ENCODE measurements around the gene VASP.

Gene VASP

GRCh38 chr19:45515807-45516401, 8.6 kb downstream of the VASP start:
- no peak for DNase-seq

DNA sequence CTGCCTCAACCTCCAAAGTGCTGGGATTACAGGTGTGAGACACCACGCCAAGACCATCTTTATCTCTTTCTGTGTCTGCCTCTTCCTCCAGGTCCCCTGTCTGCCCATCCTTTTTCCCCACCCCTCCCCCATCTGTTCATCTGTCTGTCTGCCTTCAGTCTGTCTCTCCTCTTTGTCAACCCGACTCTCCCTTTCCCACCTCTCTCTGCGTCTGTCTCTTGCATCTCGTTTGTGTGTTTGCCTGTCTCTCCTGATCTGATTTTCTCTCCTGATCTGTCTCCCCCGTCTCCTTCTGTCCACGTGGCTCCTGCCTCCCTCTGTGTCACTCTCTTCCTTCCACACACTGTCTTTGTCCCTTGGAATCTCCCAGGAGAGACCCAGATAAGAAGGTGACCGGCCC, 10.0 kb downstream of the VASP start:
- no peak for DNase-seq

- no peak for DNase-seq
Observed at GRCh38 chr19:45517641-45518468, 10.6 kb downstream of the VASP start.

DNA sequence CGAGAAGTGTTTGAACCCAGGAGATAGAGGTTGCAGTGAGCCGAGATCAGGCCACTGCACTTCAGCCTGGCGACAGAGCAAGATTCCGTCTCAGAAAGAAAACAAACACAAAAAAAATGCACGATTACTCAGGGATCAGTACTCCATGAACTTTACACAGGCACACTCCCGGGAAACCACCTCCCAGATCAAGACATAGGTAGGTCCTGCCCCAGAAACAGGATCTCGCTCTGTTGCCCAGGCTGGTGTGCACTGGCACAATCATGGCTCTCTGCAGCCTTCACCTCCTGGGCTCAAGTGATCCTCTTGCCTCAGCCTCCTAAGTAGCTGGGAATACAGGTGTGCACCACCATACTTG, 11.2 kb downstream of the VASP start:
- no peak for DNase-seq

- DNase-seq, result no peak
Observed at GRCh38 chr19:45522010-45522941, 15.0 kb downstream of the VASP start.

DNA sequence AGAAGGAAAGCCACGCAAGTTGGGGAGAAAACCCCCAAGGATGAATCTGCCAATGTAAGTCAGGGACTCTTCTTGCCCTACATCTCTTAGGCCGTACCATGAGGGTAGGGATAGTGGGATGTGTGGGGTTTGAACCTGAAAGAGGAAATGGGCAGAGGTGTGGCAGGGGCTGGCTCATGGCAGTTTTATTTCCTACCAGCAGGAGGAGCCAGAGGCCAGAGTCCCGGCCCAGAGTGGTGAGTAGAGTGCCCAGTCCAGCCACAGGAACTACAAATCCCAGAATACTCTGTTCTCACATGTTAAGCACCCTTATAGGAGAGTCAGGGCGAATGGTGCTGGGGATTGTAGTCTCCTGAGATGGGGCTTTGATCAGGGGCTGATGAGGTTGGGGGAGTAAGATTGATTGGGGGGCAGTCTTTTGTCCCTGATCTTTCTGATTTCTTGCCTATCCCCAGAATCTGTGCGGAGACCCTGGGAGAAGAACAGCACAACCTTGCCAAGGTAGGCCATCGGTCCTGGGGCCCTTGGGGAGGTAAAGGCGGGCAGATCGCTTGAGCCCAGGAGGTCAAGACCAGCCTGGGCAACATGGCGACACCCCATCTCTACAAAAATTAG, 16.5 kb downstream of the VASP start:
- peak; percentile 71 for DNase-seq

DNA sequence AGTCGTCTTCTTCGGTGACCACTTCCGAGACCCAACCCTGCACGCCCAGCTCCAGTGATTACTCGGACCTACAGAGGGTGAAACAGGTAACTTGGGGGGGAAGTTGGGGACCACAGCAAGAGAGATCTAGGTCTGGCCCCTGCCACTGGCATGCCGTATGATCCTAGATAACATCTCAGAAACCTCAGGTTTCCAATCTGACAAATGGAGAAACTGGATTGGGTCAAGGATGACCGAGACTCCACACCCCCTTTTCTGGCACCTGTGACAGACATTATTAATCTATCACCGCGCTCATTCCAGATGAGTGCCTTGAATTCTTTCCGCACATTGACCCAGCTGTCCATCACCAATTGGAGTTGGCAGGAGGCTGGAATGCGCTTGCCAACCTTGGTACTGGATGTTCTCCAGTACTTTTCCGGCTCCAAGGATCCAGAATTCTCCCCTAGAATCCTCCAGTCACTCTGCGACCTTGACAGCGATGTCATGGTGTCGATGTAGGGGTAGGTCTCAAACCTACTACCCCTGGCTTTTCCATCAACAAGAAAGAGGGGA, 17.4 kb downstream of the VASP start:
- DNase-seq, result no peak

GRCh38 chr19:45526143-45526542, 18.9 kb downstream of the VASP start:
- peak; percentile 57 for DNase-seq

DNA sequence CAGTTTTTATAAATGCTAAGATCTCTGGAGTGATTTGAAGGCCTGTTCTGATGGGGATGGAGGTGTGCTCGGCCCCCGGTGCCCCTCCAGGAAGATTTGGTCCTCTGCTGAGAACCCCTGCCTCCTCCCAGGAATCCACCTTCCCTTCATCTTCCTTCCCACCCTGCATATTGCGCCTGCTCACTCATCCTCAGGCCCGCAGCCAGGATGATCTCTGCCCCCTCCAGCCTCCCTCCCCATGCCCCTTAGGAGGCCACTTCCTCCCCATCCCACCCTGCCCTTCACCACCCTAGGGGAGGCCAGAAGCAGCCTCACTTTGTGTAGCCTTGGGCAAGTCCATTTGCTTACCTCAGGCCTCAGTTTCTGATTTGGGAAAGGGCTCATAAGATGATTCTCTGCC, 19.7 kb downstream of the VASP start:
- DNase-seq, result no peak

DNA sequence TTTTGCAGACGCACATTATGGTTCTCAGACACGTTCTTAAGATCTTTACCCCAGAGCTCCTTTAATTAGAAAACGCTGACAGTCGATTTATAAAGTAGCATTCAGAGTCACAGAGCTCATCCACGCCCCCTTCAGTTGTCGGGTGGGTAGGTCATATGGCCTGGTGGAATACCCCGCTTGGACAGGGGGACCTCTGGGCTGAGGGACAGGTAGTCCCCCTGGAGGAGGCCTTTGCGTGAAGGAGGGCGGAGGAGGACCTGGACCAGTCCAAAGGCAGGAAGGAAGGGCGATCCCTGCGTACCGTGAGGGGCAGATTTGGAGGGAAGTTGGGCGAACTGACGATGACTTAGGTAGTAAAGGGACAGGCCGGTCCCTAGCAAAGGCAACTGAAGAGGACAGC, 20.5 kb downstream of the VASP start:
- no peak for DNase-seq

DNA sequence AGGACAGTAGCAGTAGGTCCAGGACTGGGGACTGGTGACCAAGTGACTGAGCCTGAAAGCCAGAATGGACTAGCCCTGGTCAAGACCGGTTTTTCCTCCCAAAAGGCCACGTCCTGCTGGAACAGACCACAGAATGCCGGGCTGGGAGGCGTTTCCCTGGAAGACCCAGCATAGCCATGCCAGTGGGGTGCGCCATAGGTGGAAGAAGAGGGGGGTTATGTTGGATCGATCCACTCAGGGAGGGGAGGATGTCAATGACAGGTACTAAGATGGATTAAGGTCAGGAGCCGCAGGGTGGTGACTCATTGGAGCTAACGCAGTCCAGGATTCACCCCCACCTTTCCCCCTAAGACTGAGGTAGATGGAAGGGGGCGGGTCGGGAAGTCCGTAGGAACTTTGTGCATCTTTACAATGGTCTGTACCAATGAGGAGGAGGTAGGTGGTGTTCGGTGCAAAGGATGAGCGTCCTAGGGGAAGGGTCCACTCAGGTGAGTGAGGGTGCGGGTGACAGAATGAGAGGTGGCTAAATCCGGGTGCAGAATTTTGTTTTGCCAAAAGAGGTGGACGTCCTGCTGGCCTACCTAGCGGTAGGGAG, 21.0 kb downstream of the VASP start:
- DNase-seq, result no peak

GRCh38 chr19:45528744-45529419, 21.6 kb downstream of the VASP start:
- no peak for DNase-seq

GRCh38 chr19:45529420-45529785, 22.1 kb downstream of the VASP start:
- DNase-seq, result no peak

DNA sequence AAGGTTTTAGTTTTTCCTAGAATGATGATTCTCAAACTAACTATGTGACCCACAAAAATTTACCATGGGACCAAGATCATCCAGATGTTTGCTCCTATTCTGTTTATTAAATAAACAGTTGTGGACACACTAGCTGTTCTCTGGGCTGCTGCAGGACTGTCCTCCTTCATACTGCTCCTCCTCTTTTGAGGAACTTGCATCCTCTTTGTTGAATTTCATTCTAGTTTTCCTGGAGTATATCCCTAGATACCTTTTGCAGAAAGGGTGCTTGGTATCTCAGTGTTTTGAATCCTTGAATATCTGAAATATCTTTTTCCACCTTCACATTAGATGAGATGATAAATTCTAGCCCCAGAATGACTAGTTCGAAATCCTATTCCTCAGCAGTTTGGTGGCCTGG, 24.1 kb downstream of the VASP start:
- no peak for DNase-seq

DNA sequence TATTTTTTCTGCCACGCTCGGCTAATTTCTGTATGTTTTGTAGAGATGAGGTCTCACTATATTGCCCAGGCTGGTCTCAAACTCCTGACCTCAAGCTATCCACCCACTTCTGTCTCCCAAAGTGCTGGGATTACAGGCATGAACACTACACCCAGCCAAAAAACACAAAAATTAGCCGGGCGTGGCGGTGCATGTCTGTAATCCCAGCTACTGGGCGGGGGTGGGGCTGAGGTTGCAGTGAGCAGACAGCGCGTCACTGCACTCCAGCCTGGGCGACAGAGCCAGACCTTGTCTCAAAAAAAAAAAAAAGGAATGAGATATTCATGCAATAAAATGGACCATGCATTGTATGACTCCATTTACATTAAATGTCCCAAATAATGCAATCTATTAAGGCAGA, 32.2 kb downstream of the VASP start:
- no peak for DNase-seq

- DNase-seq, result no peak
Observed at GRCh38 chr19:45542234-45542668, 35.0 kb downstream of the VASP start.

DNA sequence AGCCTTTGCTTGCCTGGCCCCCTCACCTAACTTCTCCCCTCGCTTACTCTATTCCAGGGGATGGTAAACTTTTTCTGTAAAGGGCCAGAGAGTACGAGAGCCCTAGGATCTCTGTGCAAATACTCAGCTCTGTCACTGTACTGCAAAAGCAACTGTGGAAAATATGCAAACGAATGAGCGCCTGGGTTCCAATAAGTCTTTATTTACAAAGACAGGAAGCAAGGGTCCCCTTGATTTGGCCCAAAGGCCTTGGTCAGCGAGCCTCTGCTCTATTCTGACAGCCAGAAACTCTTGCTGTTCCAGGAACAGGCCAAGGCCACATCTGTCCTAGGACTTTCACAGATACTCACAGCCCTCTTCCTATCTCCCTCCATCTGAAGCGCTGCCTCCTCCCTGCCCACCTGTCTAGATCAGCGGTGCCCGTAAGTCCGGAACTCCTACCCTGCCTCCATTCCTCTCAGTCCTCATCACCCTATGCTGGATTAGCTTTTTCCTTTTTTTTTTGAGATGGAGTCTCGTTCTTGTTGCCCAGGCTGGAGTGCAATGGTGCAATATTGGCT, 40.0 kb downstream of the VASP start:
- no peak for DNase-seq

DNA sequence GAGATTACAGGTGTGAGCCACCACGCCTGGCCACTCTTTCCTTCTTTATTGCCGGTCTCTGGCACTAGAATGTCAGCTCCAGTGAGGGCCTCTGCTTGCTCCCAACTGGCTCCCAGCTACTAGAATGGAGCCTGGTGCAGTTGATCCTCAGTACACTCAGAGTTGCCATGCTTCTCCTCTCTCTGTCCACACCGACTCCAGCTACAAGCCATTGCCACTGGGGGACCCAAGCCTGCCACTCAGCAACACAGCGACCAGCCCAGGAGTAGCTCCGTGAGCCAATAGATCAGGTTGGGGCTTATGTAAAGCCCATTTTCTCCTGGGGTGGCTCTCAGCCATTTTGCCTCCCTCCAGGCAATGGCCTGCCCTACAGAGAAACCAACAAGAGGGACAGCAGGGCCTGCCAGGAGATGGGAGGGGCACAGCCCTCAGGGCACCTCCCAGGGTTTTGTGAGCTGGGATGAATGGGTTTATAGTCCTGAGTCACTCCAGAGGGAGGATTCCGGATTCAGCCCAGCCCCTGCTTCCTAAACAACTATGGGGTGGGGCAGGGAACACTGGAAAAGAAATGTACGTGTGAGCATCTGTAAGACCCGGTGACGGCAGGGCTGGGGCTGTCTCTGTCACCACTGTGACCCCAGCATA, 40.8 kb downstream of the VASP start:
- peak; percentile 82 for DNase-seq

DNA sequence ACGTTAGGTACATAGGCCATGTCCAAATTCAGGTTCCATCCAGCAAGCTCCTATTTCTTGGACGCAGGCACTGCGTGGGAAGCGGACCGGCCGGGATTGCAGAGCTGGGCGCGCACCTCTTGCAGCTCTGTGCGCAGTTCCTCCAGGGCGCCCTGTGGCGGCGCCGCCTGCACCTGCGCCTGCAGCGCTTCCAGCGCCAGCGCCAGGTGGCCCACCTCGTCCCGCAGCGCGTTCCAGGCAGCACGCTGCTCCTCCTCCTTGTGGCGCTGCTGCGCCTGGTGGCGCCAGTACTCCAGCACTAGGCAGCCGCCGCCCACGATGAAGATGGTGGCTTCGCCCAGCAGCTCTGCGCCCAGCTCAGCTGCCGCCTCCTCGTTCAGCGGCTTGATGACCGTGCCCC, 46.2 kb downstream of the VASP start:
- DNase-seq, result no peak

- DNase-seq, result no peak
Observed at GRCh38 chr19:45554481-45554880, 47.2 kb downstream of the VASP start.

DNA sequence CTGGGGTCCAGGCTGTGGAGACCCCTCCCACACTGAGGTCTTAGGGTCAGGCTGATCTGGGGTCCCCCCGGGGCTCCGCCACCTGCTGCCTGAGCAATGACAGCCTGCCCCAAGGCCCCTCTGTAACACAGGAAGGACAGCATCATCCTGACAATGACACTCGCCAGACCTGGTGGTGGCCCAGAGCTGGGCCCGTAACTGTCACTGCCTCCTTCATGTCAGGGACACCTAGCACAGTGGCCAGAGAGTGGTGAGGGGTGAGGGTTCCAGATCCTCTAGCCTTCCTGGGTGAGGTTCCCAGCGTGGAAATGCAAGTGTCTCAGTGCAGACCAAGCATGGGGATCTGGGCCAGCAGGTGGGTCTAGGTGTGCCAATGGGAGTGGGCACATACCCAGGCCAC, 49.6 kb downstream of the VASP start:
- DNase-seq, result no peak
